Measurements from ENCODE around the gene PROB1. TPM values are rescaled to one million over a fixed set of nuclear protein-coding genes. Genes with fewer than 3 reads are reported as not detected.
A peak's percentile ranks its signal among the peaks of the same experiment; 100 is the strongest.
"Not testable (repeated sequence)": the region's sequence is repeated elsewhere in the genome, so short reads cannot be mapped to it uniquely, and the experiment has no call there.

The PROB1 gene
- total and polyA plus RNA-seq, 11 donors = 18.9 to 63.4 (median 35.8) TPM

GRCh38 chr5:139413153-139413552 is 18.2 kb upstream of the PROB1 start:
- Histone ChIP-seq H3K27me3 (no peaks in the 10 kb centered on the region), H3K36me3 (peaks cover 0 to 35% (median 13%) of the 10 kb centered on the region in 9 donors), H3K9me3 (no peaks in the 10 kb centered on the region), H3K27ac (peak overlapping the region in 5 of 12 donors; percentile 84 to 94 (median 92)), H3K4me1 (peaks cover 17 to 58% (median 46%) of the 10 kb centered on the region in 12 donors), H3K4me3 (no peak overlapping the region)
- ATAC-seq (no peak), DNase-seq (no peak)
- WGBS, 4 donors = 96 to 98% (median 97%) methylated on average over 6 of the region's 6 CpGs
- intact Hi-C loops (cut with DNase I) = no loop called here
- TF ChIP-seq POLR2A (IDR thresholded peaks at IDR 0.05) = no peak
- TF ChIP-seq CTCF (IDR thresholded peaks at IDR 0.05) = no peak

GRCh38 chr5:139410993-139411828 is 16.3 kb upstream of the PROB1 start:
- Histone ChIP-seq H3K27ac (peak overlapping the region in 5 of 12 donors; percentile 8 to 60 (median 13)), H3K4me1 (peaks cover 10 to 41% (median 28%) of the 10 kb centered on the region in 12 donors), H3K9me3 (no peaks in the 10 kb centered on the region), H3K36me3 (peaks cover 0 to 35% (median 13%) of the 10 kb centered on the region in 9 donors), H3K27me3 (no peaks in the 10 kb centered on the region), H3K4me3 (no peak overlapping the region)
- WGBS, 4 donors = 69 to 77% (median 75%) methylated on average over 17 of the region's 17 CpGs
- ATAC-seq (no peak), DNase-seq (no peak)
- TF ChIP-seq CTCF (IDR thresholded peaks at IDR 0.05) (no peak), POLR2A (IDR thresholded peaks at IDR 0.05) (no peak)
- intact Hi-C loops (cut with DNase I) = no loop called here

- peak overlapping the region in 3 of 12 donors; percentile 8 to 60 (median 13) for H3K27ac ChIP-seq
- no peak for TF ChIP-seq POLR2A (IDR thresholded peaks at IDR 0.05)
- TF ChIP-seq CTCF (IDR thresholded peaks at IDR 0.05) = no peak
- peaks cover 8 to 32% (median 20%) of the 10 kb centered on the region in 12 donors for H3K4me1 ChIP-seq
- H3K36me3 ChIP-seq = peaks cover 0 to 35% (median 13%) of the 10 kb centered on the region in 9 donors
- no peak for DNase-seq
- WGBS, 4 donors = 54 to 62% (median 59%) methylated on average over 6 of the region's 6 CpGs
- H3K9me3 ChIP-seq = no peaks in the 10 kb centered on the region
- ATAC-seq = no peak
- no peaks in the 10 kb centered on the region for H3K27me3 ChIP-seq
- intact Hi-C loops (cut with DNase I) = no loop called here
- H3K4me3 ChIP-seq = no peak overlapping the region
Measured at GRCh38 chr5:139410121-139410992, 15.5 kb upstream of the PROB1 start.

- H3K36me3 ChIP-seq = peaks cover 0 to 35% (median 13%) of the 10 kb centered on the region in 9 donors
- peaks cover 0 to 27% (median 12%) of the 10 kb centered on the region in 12 donors for H3K4me1 ChIP-seq
- DNase-seq; intact Hi-C loops (cut with DNase I); H3K4me3 ChIP-seq; H3K9me3 ChIP-seq; H3K27me3 ChIP-seq; H3K27ac ChIP-seq; ATAC-seq: not testable (repeated sequence)
- 82 to 97% (median 93%) methylated on average over 5 of the region's 5 CpGs for WGBS, 4 donors
Measured at GRCh38 chr5:139409116-139409515, 14.2 kb upstream of the PROB1 start.
